Esophagus muscularis mucosa (tissue), 4 donors: ENCODE results near the gene PNMT. TPM values are rescaled to one million over a fixed set of nuclear protein-coding genes. Genes with fewer than 3 reads are reported as not detected.
"Not testable (repeated sequence)": the region's sequence is repeated elsewhere in the genome, so short reads cannot be mapped to it uniquely, and the experiment has no call there.

Experiments
- DNase-seq: peaks from one replicate; pipeline ENCODE4 v3.0.0-alpha.2; 2017; ENCODE audit errors: extremely low spot score
- H3K27ac ChIP-seq, 4 donors: fragments of 200-600 bp; sonication (generic); replicated peaks in 1 of 4; 1 replicate in 3 of 4; 2 replicates in 1 of 4; pipeline ENCODE4 v1.5.1; 2016 to 2019; ENCODE audit warnings: mild to moderate bottlenecking in 1 of 4
- H3K27me3 ChIP-seq, 4 donors: fragments of 200-600 bp; sonication (generic); one replicate each; pipeline versions ENCODE4 v1.5.1 to v1.6.0; 2016 to 2019
- H3K36me3 ChIP-seq, 4 donors: fragments of 200-600 bp; sonication (generic); one replicate each; pipeline ENCODE4 v1.5.1; 2016 to 2019
- H3K4me1 ChIP-seq, 4 donors: fragments of 200-600 bp; sonication (generic); one replicate each; pipeline ENCODE4 v1.5.1; 2016 to 2019
- H3K4me3 ChIP-seq, 4 donors: fragments of 200-600 bp; sonication (generic); 1 replicate in 2 of 4; 2 replicates in 2 of 4; pipeline ENCODE4 v1.5.1; 2016 to 2019; ENCODE audit warnings: mild to moderate bottlenecking in 4 of 4, moderate library complexity in 1 of 4
- H3K9me3 ChIP-seq, 4 donors: fragments of 200-600 bp; sonication (generic); 1 replicate in 3 of 4; 2 replicates in 1 of 4; pipeline ENCODE4 v1.5.1; 2016 to 2019
- CTCF ChIP-seq, 3 experiments: fragments of 200-600 bp in 2 of 3; fragments of 450-650 bp in 1 of 3; sonication (generic) in 2 of 3; IDR thresholded peaks; one replicate each; pipeline ENCODE4 v1.5.1; 2017 to 2019; ENCODE audit warnings: antibody characterized with exemption in 3 of 3, mild to moderate bottlenecking in 2 of 3, moderate library complexity in 1 of 3
- EP300 ChIP-seq: sonication (generic); formaldehyde crosslinking; IDR thresholded peaks from one replicate; pipeline ENCODE4 v1.6.1; 2017; ENCODE audit warnings: antibody characterized with exemption
- POLR2A ChIP-seq: fragments of 450-650 bp; IDR thresholded peaks from one replicate; pipeline ENCODE4 v1.6.1; 2017; ENCODE audit warnings: antibody characterized with exemption, moderate library complexity, mild to moderate bottlenecking, low read depth
- POLR2AphosphoS5 ChIP-seq, 2 donors: sonication (generic); formaldehyde crosslinking; IDR thresholded peaks; one replicate each; pipeline ENCODE4 v1.6.1; 2017; ENCODE audit warnings: antibody characterized with exemption in 2 of 2
- WGBS: methylation state at CpG from one replicate; pipeline ENCODE4 v1.1.5; 2018; 5-methylcytosine and 5-hydroxymethylcytosine counted together
- intact Hi-C: fragments of 100-400 bp; cut with DNase I; formaldehyde crosslinking; loops from one replicate; pipeline ENCODE4 v1.15.1; 2023
- total RNA-seq, 4 donors: library from RNA; depleted of rRNA; stranded (reverse); fragments of >200 nt; gene quantifications; one replicate each; pipeline versions ENCODE4 v1.1.0 to v1.2.1, GENCODE V29; 2016

PNMT gene
- total RNA-seq, 4 donors from 2014 or later, result 9.4 to 14.3 (median 10.6) TPM

- WGBS, result 94% methylated on average over 14 of the region's 14 CpGs
- Histone ChIP-seq H3K4me3 (no peak overlapping the region), H3K4me1 (peaks cover 14 to 17% (median 16%) of the 10 kb centered on the region in 4 donors), H3K27ac (no peak overlapping the region), H3K27me3 (no peaks in the 10 kb centered on the region), H3K9me3 (no peaks in the 10 kb centered on the region), H3K36me3 (peaks cover 37 to 81% (median 76%) of the 10 kb centered on the region in 4 donors)
- intact Hi-C loops, result no loop called here
- DNase-seq, result no peak
- no peak for TF ChIP-seq POLR2A
- TF ChIP-seq POLR2AphosphoS5 (IDR thresholded peaks at IDR 0.05), result no peak
- TF ChIP-seq EP300, result no peak
- TF ChIP-seq CTCF (IDR thresholded peaks at IDR 0.05), result no peak
These were observed 41.2 kb downstream of the PNMT start for GRCh38 chr17:39709319-39709997.

DNA sequence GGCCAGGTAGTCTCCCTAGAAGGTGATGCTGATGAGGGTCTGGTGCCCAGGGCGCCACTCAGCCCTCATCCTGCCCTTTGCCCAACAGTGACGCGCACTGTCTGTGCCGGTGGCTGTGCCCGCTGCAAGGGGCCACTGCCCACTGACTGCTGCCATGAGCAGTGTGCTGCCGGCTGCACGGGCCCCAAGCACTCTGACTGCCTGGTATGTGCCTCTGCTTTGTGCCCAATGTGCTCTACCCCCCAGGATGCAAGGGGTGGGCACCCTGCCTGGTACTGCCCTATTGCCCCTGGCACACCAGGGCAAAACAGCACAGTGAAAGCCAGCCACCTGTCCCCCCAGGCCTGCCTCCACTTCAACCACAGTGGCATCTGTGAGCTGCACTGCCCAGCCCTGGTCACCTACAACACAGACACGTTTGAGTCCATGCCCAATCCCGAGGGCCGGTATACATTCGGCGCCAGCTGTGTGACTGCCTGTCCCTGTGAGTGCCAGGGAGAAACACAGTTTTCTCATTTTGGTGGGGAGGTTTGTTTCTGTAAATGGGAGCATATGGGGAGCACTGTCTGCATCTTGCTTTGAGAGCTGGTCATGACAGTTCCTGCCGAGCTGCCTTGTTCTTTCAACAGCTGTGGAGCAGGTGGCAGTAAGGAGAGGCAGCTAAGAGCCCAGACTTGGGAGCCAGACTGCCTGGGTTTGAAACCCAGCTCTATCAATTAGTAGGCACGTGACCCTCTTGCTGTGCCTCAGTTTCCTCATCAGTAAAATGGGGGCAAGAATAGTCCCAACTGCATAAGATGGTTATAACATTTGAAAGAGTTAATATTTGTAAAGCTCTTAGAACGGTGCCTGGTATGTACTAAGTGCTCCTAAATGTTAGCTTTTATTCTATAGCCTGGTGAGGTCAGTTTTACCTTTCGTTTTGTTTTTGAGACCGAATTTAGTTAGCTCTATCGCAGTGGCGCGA, 42.0 kb downstream of the PNMT start:
- intact Hi-C loops, result no loop called here
- DNase-seq, result no peak
- H3K4me1 ChIP-seq, result peaks cover 5 to 9% (median 7%) of the 10 kb centered on the region in 4 donors
- TF ChIP-seq POLR2AphosphoS5 (IDR thresholded peaks at IDR 0.05) (no peak), EP300 (no peak), POLR2A (no peak), CTCF (IDR thresholded peaks at IDR 0.05) (no peak)
- 88% methylated on average over 12 of the region's 20 CpGs for WGBS
- no peaks in the 10 kb centered on the region for H3K9me3 ChIP-seq
- H3K4me3 ChIP-seq, result no peak overlapping the region
- H3K27ac ChIP-seq, result no peak overlapping the region
- H3K36me3 ChIP-seq, result peaks cover 37 to 89% (median 82%) of the 10 kb centered on the region in 4 donors
- H3K27me3 ChIP-seq, result no peaks in the 10 kb centered on the region

GRCh38 chr17:39711071-39711470, 42.8 kb downstream of the PNMT start:
- H3K27ac ChIP-seq, H3K27me3 ChIP-seq, DNase-seq, H3K4me3 ChIP-seq, H3K9me3 ChIP-seq, H3K4me1 ChIP-seq, intact Hi-C loops: not testable (repeated sequence)
- peaks cover 44 to 97% (median 90%) of the 10 kb centered on the region in 4 donors for H3K36me3 ChIP-seq
- WGBS, result 91% methylated on average over 11 of the region's 11 CpGs

GRCh38 chr17:39711851-39712250, 43.6 kb downstream of the PNMT start:
- Histone ChIP-seq H3K4me3 (no peak overlapping the region), H3K36me3 (peaks cover 48 to 98% (median 94%) of the 10 kb centered on the region in 4 donors), H3K27ac (no peak overlapping the region), H3K9me3 (no peaks in the 10 kb centered on the region), H3K27me3 (no peaks in the 10 kb centered on the region), H3K4me1 (peaks cover 0 to 5% (median 0%) of the 10 kb centered on the region in 4 donors)
- TF ChIP-seq POLR2A (no peak), POLR2AphosphoS5 (IDR thresholded peaks at IDR 0.05) (no peak), CTCF (IDR thresholded peaks at IDR 0.05) (no peak), EP300 (no peak)
- 81% methylated on average over 10 of the region's 10 CpGs for WGBS
- intact Hi-C loops, result no loop called here
- no peak for DNase-seq

DNA sequence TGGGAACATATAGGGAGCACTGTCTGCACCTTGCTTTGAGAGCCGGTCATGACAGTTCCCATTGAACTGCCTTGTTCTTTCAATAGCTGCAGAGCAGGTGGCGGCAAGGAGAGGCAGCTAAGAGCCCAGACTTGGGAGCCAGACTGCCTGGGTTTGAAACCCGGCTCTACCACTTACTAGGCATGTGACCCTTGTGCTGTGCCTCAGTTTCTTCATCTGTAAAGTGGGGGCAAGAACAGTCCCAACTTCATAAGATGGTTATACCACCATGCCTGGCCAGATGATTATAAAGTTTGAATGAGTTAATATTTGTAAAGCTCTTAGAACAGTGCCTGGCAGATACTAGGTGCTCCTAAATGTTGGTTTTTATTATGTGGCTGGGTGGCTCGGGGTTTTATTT, 46.0 kb downstream of the PNMT start:
- no peak for DNase-seq
- TF ChIP-seq EP300, result no peak
- no peak for TF ChIP-seq POLR2A
- no peak for TF ChIP-seq POLR2AphosphoS5 (IDR thresholded peaks at IDR 0.05)
- no peak for TF ChIP-seq CTCF (IDR thresholded peaks at IDR 0.05)

More for the DNA sequence above, 46.0 kb downstream of the PNMT start:
- 94% methylated on average over 4 of the region's 4 CpGs for WGBS
- intact Hi-C loops, result no loop called here
- peaks cover 0 to 5% (median 0%) of the 10 kb centered on the region in 4 donors for H3K4me1 ChIP-seq
- H3K9me3 ChIP-seq, result no peaks in the 10 kb centered on the region
- H3K27ac ChIP-seq, result no peak overlapping the region
- no peaks in the 10 kb centered on the region for H3K27me3 ChIP-seq
- no peak overlapping the region for H3K4me3 ChIP-seq
- peaks cover 28 to 96% (median 92%) of the 10 kb centered on the region in 4 donors for H3K36me3 ChIP-seq
